OCI-LY7 (cell line): Measurements from ENCODE around the gene PSKH1. TPM values are rescaled to one million over a fixed set of nuclear protein-coding genes. Genes with fewer than 3 reads are reported as not detected.

Experiments
- BruUV-seq: library from RNA; stranded (reverse); fragments of 400-500 nt; replicated peaks from 2 replicates; lab custom pipeline; 2021; lab: Mats Ljungman, UMichigan
- CTCF ChIA-PET: fragments of 300-600 bp; sonication (Branson Sonifier 250); formaldehyde crosslinking; loops from one replicate; lab custom pipeline; 2022; ENCODE audit warnings: antibody characterized with exemption; ENCODE audit not compliant: unreplicated experiment; lab: Charles Lee
- POLR2A ChIA-PET: fragments of 300-600 bp; sonication (Branson Sonifier 250); formaldehyde crosslinking; loops from one replicate; lab custom pipeline; 2022; ENCODE audit warnings: antibody characterized with exemption; lab: Charles Lee
- DNase-seq: peaks from one replicate; pipeline ENCODE4 v3.0.0-alpha.2; 2015; ENCODE audit warnings: low spot score
- H2AFZ ChIP-seq: fragments of 200-600 bp; sonication (generic), shearing (Covaris generic); 2 replicates; pipeline ENCODE4 v1.6.1; 2014; ENCODE audit warnings: mild to moderate bottlenecking, antibody characterized with exemption, low read length, moderate library complexity
- H3K27ac ChIP-seq: fragments of 200-600 bp; sonication (generic); 2 replicates; pipeline ENCODE4 v1.5.1; 2014; ENCODE audit warnings: mixed run types, low read depth, mild to moderate bottlenecking, moderate library complexity, low read length, inconsistent platforms; ENCODE audit not compliant: poor library complexity, severe bottlenecking
- H3K36me3 ChIP-seq: fragments of 200-600 bp; sonication (generic); 2 replicates; pipeline ENCODE4 v1.6.1; 2014; ENCODE audit warnings: mild to moderate bottlenecking, antibody characterized with exemption, low read length, moderate library complexity, mixed read lengths; ENCODE audit not compliant: insufficient read depth
- H3K4me1 ChIP-seq: fragments of 200-600 bp; sonication (generic); 2 replicates; pipeline ENCODE4 v1.5.1; 2014; ENCODE audit warnings: mild to moderate bottlenecking, low read length; ENCODE audit not compliant: insufficient read depth, poor library complexity, severe bottlenecking
- H3K4me2 ChIP-seq: fragments of 200-600 bp; sonication (generic); 2 replicates; pipeline ENCODE4 v1.6.1; 2014; ENCODE audit warnings: mild to moderate bottlenecking, low read length
- H3K4me3 ChIP-seq: fragments of 200-600 bp; sonication (generic); 2 replicates; pipeline ENCODE4 v1.5.1; 2014; ENCODE audit warnings: mild to moderate bottlenecking, low read depth, low read length; ENCODE audit not compliant: poor library complexity, severe bottlenecking
- H3K79me2 ChIP-seq: fragments of 200-600 bp; sonication (generic); 2 replicates; pipeline ENCODE4 v1.6.1; 2016; ENCODE audit warnings: low read depth, mild to moderate bottlenecking, low read length, moderate library complexity, mixed read lengths; ENCODE audit not compliant: insufficient read depth
- H3K9me2 ChIP-seq: fragments of 200-600 bp; sonication (generic); 2 replicates; pipeline ENCODE4 v1.6.1; 2016; ENCODE audit warnings: mild to moderate bottlenecking, low read length, mixed read lengths; ENCODE audit not compliant: insufficient read depth
- H3K9me3 ChIP-seq: fragments of 200-600 bp; sonication (generic); 2 replicates; pipeline ENCODE4 v1.6.1; 2014; ENCODE audit warnings: mild to moderate bottlenecking, mixed run types, low read length, mixed read lengths
- H4K20me1 ChIP-seq: fragments of 200-600 bp; sonication (generic); 2 replicates; pipeline ENCODE4 v1.6.1; 2014; ENCODE audit warnings: mild to moderate bottlenecking, antibody characterized with exemption, low read length, moderate library complexity, mixed read lengths; ENCODE audit not compliant: insufficient read depth
- CTCF ChIP-seq: fragments of 200-600 bp; sonication (generic); conservative IDR thresholded peaks from 2 replicates; pipeline ENCODE4 v1.5.1; 2014; ENCODE audit warnings: mild to moderate bottlenecking, antibody characterized with exemption, low read length, moderate library complexity, mixed read lengths
- EZH2phosphoT487 ChIP-seq: fragments of 200-600 bp; sonication (generic); IDR thresholded peaks from 2 replicates; pipeline ENCODE4 v1.6.1; 2018; ENCODE audit warnings: low read depth, borderline replicate concordance, mild to moderate bottlenecking, mixed run types, antibody characterized with exemption, low read length, moderate library complexity, mixed read lengths
- intact Hi-C: fragments of 100-400 bp; cut with micrococcal nuclease; formaldehyde crosslinking; loops from one replicate; pipeline ENCODE4 v1.10.0; 2022; ENCODE audit not compliant: unreplicated experiment
- total RNA-seq, 2 experiments: library from RNA; depleted of rRNA in 1 of 2; stranded (reverse); fragments of >200 nt in 1 of 2; shearing (Covaris generic) in 1 of 2; gene quantifications; 2 replicates each; pipeline ENCODE4 v1.2.3, GENCODE V29; 2014 to 2022

PSKH1 gene
- total RNA-seq, 2 experiments from 2014 or later = 10.4 to 27.1 TPM

- intact Hi-C loops = no loop called here
- DNase-seq = no peak
- H3K9me3 ChIP-seq = no peaks in the 10 kb centered on the region
- peaks cover 29% of the 10 kb centered on the region for H3K79me2 ChIP-seq
- peak overlapping the region; percentile 95 for H3K4me3 ChIP-seq
- CTCF ChIA-PET = interaction anchor here (0.6 to 1.3 kb wide), 2 partner anchors 29 to 31 kb away, joined by 3 read pairs; no protein-coding TSS in a partner anchor
- no peak overlapping the region for H2AFZ ChIP-seq
- H3K27ac ChIP-seq = no peak overlapping the region
- TF ChIP-seq CTCF (no peak), EZH2phosphoT487 (no peak)
- no peaks in the 10 kb centered on the region for H3K9me2 ChIP-seq
- POLR2A ChIA-PET = interaction anchor here (1.2 kb wide), 2 partner anchors 26 to 29 kb away, joined by 3 to 4 read pairs; no protein-coding TSS in a partner anchor
- H4K20me1 ChIP-seq = no peaks in the 10 kb centered on the region
- H3K36me3 ChIP-seq = peaks cover 69% of the 10 kb centered on the region
- peaks cover 23% of the 10 kb centered on the region for H3K4me1 ChIP-seq
- BruUV-seq = no TSS peak
- peak overlapping the region; percentile 83 for H3K4me2 ChIP-seq
Observed at GRCh38 chr16:67874372-67874771, 18.7 kb upstream of the PSKH1 start.

- H3K79me2 ChIP-seq = peaks cover 29% of the 10 kb centered on the region
- no peak overlapping the region for H3K27ac ChIP-seq
- BruUV-seq = no TSS peak
- no peaks in the 10 kb centered on the region for H3K9me3 ChIP-seq
- H3K4me1 ChIP-seq = peaks cover 23% of the 10 kb centered on the region
- intact Hi-C loops = no loop called here
- H3K9me2 ChIP-seq = no peaks in the 10 kb centered on the region
- peaks cover 70% of the 10 kb centered on the region for H3K36me3 ChIP-seq
- no peak overlapping the region for H3K4me3 ChIP-seq
- POLR2A ChIA-PET = no interaction called here
- no peak for TF ChIP-seq CTCF
- TF ChIP-seq EZH2phosphoT487 = no peak
- H3K4me2 ChIP-seq = no peak overlapping the region
- H2AFZ ChIP-seq = no peak overlapping the region
- CTCF ChIA-PET = no interaction called here
- H4K20me1 ChIP-seq = no peaks in the 10 kb centered on the region
- DNase-seq = no peak
Observed at GRCh38 chr16:67877064-67877463, 16.0 kb upstream of the PSKH1 start.

GRCh38 chr16:67878232-67878631, 14.8 kb upstream of the PSKH1 start:
- H3K9me2 ChIP-seq = no peaks in the 10 kb centered on the region
- H3K9me3 ChIP-seq = no peaks in the 10 kb centered on the region
- H3K4me1 ChIP-seq = peaks cover 15% of the 10 kb centered on the region
- TF ChIP-seq EZH2phosphoT487 = no peak
- TF ChIP-seq CTCF = no peak
- BruUV-seq = TSS peak; percentile 3
- no peak overlapping the region for H3K27ac ChIP-seq
- no peak overlapping the region for H3K4me3 ChIP-seq
- POLR2A ChIA-PET = no interaction called here
- peaks cover 79% of the 10 kb centered on the region for H3K36me3 ChIP-seq
- H3K79me2 ChIP-seq = peaks cover 26% of the 10 kb centered on the region
- H4K20me1 ChIP-seq = no peaks in the 10 kb centered on the region
- CTCF ChIA-PET = no interaction called here
- no peak overlapping the region for H3K4me2 ChIP-seq
- H2AFZ ChIP-seq = no peak overlapping the region
- intact Hi-C loops = no loop called here
- DNase-seq = no peak
